ENCODE data around the gene OR13D1. TPM values are rescaled to one million over a fixed set of nuclear protein-coding genes. Genes with fewer than 3 reads are reported as not detected.
A peak's percentile ranks its signal among the peaks of the same experiment; 100 is the strongest.
"Not testable (repeated sequence)": the region's sequence is repeated elsewhere in the genome, so short reads cannot be mapped to it uniquely, and the experiment has no call there.

The OR13D1 gene
- polyA plus RNA-seq (ENCODE audit: insufficient read length in 12 of 12), result not detected
- long read RNA-seq, donor 1, result 0 reads
- long read RNA-seq, donor 2, result 0 reads
- long read RNA-seq, donor 3, result 0 reads
- long read RNA-seq, donor 4, result 0 reads
- long read RNA-seq, donor 5, result 0 reads
- long read RNA-seq, donor 6, result 0 reads
- long read RNA-seq, donor 7, result 0 reads
- long read RNA-seq, donor 8, result 0 reads
- long read RNA-seq, donor 9, result 0 reads
- long read RNA-seq, donor 10, result 0 reads
- long read RNA-seq, donor 11, result 0 reads

DNA sequence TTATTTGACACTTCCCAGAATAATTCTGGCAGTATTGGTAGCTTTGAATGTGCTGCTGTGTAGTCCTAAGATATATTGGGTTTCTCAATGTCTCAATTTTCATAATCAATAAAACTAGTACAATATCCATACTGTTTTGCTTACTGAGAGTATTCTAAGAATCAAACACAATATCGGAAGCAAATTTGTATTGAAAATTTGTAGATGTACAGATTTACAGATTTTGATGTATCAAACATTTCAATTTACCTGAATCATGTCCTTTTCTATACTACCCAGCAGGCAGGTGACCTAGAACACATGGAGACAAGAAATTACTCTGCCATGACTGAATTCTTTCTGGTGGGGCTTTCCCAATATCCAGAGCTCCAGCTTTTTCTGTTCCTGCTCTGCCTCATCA, at the start of gene OR13D1:
Gene OR13D1, plus strand, starts transcription at position 301 of the 400 bp plus-strand sequence. Its CDS starts 0 bp downstream, at position 301.
- DNase-seq, result no peak

DNA sequence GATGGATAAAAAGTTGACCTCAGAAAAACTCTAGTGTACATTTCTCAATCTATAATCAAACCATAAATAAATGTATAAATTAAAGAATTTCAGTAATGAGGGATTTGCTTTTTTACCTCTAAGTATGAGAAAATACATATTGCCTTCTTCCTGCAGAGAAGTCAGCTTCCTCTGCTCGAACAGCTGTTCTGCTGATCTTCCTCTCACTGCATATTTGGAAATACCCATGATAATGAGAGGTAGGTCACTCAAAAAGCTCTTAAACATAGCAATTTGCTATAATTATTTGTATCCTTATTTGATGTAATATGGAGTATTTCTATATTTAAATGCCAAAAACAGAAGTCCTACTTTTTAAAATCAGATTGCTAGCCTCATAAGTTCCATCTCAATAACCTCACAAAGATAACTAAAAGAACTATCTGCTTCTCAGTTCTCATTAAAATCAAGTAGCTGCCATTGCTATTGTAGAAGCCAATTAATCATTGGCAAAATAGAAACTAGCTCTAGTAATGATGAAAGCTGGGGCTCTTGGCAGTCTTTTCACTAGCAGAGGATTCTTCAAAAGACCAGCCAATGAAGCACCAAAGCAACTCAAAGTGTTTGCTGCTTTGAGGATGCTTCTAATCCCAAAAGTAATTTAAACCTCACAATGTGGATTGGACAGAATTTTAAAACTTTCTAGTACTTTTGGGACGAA, 35.7 kb upstream of the OR13D1 start:
- DNase-seq, result no peak

DNA sequence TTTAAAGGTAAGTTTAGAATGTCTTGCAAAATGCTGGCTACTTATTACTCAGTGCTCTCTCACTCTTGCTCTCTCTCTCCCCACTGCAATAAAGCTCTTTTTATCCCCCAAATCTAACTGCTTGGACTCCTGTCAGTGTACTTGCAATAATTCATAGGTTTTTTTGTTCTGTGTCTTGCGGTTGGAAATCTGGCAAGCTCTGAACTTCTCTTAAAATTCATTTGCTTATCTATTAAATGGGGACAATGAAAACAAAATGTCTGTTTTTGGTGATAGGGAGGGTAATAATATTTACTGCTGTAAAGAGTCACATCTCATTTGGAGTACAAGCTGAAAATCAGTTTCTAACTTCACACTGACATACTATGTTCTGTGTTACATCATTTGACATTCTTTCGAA, 18.7 kb upstream of the OR13D1 start:
- DNase-seq, result no peak

DNA sequence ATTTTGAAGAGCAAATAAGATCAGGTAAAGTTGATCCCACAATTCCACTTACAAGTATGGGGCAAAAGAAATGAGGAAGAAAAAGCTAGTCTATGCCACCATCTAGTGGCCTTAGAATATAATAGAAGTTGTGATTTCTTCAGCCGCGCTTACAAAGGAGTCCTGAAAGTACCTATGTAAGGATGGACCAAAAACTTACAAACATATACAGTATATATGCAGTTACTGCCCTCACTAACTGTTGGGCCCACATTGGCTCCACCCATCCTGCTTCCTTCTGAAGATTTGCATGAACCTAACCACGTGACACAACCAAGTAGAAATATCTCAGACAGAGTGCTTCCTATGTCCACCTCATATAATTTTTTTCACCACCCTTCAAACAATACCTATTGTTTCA, 11.7 kb upstream of the OR13D1 start:
- DNase-seq, result peak; percentile 39

DNA sequence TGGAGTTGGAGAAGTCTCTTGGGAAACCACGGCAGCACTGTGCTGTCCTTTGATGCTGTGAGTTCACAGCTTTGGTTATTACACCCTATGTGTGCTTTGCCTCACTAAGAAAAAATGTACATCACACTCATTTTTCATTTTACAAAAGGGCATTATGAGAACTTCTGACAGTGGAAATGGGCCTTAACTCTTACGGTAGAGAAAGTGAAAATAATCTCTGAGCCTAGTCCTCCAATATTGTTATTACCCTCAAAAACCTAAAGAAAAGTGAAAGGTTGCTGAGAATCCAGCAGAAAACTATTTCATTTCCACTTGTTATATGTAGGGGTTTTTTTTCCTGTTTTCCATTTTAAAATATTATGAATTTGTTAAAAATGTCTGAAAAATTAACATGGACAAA, 8.2 kb upstream of the OR13D1 start:
- DNase-seq, result no peak

DNA sequence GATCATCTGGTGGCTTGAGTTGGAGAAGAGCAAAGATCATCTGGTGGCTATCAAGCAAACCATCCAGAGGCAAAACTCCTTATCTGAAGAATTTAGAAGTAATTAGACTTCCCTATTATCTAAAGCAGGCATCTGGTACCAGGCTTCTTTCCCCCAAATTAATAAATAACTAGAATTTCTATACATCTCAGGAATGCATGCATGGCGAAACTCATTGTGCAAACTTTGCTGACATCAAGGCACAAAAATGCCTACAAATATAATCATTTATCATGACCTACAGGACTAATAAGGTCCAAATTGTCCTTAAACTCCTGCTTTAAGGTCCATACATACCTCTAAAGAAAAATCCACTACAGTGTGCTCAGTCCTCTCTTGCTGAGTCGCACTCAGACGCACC, 6.0 kb downstream of the OR13D1 start:
- DNase-seq, result no peak

DNA sequence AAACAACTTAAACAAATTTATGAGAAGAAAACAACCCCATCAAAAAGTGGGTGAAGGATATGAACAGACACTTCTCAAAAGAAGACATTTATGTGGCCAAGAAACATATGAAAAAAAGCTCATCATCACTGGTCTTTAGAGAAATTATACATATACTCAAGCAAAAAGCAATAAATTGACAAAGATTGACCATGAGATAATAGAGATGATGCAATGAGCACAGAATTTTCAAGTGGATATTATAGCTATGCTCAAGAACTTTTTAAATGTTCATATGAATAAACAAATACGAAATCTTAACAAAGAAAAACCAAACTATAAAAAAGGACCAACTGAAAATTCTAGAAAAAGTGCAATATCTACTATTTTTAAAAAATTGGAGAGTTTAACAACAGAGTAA, 14.4 kb downstream of the OR13D1 start:
- not testable (repeated sequence) for DNase-seq

- no peak for DNase-seq
Measured at GRCh38 chr9:104711604-104712003, 17.3 kb downstream of the OR13D1 start.

DNA sequence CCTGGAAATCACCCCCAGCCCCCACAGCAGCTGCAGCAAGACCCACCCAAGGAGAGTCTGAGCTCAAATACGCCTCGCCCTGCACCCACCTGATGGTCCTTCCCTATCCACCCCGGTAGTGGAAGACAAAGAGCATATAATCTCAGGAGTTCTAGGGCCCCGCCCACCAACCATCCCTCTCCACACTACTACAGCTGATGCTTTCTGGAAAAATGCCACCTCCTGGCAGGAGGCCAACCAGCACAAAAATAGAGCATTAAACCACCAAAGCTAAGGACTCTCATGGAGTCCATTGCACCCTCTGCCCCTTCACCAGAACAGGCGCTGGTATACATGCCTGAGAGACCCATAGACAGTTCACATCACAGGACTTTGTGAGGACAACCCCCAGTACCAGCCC, 30.7 kb downstream of the OR13D1 start:
- no peak for DNase-seq

GRCh38 chr9:104738452-104738851, 44.1 kb downstream of the OR13D1 start:
- no peak for DNase-seq

GRCh38 chr9:104740621-104741020, 46.3 kb downstream of the OR13D1 start:
- DNase-seq, result no peak

GRCh38 chr9:104743376-104743985, 49.2 kb downstream of the OR13D1 start:
- peak; percentile 76 for DNase-seq

Other genes starting within 250 kb of the OR13D1 start
- gene OR13F1, start 190.3 kb upstream of the OR13D1 start, polyA plus RNA-seq (ENCODE audit: insufficient read length in 12 of 12), result not detected
- gene OR13C4, start 167.3 kb upstream of the OR13D1 start, polyA plus RNA-seq (ENCODE audit: insufficient read length in 12 of 12), result not detected
- not detected for gene OR13C3, start 157.7 kb upstream of the OR13D1 start, polyA plus RNA-seq (ENCODE audit: insufficient read length in 12 of 12)
- gene OR13C8, start 125.3 kb upstream of the OR13D1 start, polyA plus RNA-seq (ENCODE audit: insufficient read length in 12 of 12), result not detected
- gene OR13C5, start 95.1 kb upstream of the OR13D1 start, polyA plus RNA-seq (ENCODE audit: insufficient read length in 12 of 12), result not detected
- gene OR13C2, start 88.9 kb upstream of the OR13D1 start, polyA plus RNA-seq (ENCODE audit: insufficient read length in 12 of 12), result under 1 TPM in 2 of 12 donors, not detected in 10; 0.19 to 0.20 TPM
- not detected for gene OR13C9, start 76.3 kb upstream of the OR13D1 start, polyA plus RNA-seq (ENCODE audit: insufficient read length in 12 of 12)
- gene NIPSNAP3A, start 53.2 kb downstream of the OR13D1 start, polyA plus RNA-seq (ENCODE audit: insufficient read length in 12 of 12), result 10 to 100 TPM in 11 of 12 donors, not detected in 1; 34.8 to 81.0 (median 62.3) TPM
- 10 to 100 TPM in 11 of 12 donors, not detected in 1; 11.5 to 39.2 (median 22.6) TPM for gene NIPSNAP3B, start 69.6 kb downstream of the OR13D1 start, polyA plus RNA-seq (ENCODE audit: insufficient read length in 12 of 12)
- 10 to 100 TPM in 1 of 12 donors, 1 to 10 TPM in 10, not detected in 1; 3.9 to 10.8 (median 6.0) TPM for gene ABCA1, start 233.6 kb downstream of the OR13D1 start, polyA plus RNA-seq (ENCODE audit: insufficient read length in 12 of 12)

Data from muscle of arm (tissue), 14 donors.